ENCODE measurements around the gene NPC1.
A peak's percentile ranks its signal among the peaks of the same experiment; 100 is the strongest.

Gene NPC1

DNA sequence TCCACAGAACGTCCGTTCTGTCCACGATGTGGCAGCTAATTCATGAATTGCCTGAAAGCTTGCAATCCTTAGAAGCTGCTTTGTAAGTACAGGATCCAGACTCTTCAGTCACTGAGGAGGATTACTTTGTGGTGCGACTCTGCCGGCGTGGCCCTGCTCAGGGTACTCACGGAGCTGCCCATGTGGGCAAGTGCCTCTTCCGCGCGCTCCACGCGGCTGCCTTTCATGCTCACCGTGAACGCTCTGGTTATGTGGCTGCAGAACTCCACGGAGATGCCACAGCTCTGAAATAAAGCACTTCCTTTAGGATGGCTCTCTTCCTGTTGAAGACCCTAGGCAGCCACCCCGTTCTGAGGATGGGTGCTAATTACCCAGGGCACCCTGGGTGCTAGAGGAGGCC is 52.0 kb downstream of the NPC1 start:
- TF ChIP-seq, protein P1, sequence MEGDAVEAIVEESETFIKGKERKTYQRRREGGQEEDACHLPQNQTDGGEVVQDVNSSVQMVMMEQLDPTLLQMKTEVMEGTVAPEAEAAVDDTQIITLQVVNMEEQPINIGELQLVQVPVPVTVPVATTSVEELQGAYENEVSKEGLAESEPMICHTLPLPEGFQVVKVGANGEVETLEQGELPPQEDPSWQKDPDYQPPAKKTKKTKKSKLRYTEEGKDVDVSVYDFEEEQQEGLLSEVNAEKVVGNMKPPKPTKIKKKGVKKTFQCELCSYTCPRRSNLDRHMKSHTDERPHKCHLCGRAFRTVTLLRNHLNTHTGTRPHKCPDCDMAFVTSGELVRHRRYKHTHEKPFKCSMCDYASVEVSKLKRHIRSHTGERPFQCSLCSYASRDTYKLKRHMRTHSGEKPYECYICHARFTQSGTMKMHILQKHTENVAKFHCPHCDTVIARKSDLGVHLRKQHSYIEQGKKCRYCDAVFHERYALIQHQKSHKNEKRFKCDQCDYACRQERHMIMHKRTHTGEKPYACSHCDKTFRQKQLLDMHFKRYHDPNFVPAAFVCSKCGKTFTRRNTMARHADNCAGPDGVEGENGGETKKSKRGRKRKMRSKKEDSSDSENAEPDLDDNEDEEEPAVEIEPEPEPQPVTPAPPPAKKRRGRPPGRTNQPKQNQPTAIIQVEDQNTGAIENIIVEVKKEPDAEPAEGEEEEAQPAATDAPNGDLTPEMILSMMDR (conservative IDR thresholded peaks at IDR 0.05; ENCODE audit: low read depth, low read length), result no peak
- no peak for DNase-seq (ENCODE audit: low read depth)
- H3K4me3 ChIP-seq (ENCODE audit: low read depth, low read length), result no peak overlapping the region

DNA sequence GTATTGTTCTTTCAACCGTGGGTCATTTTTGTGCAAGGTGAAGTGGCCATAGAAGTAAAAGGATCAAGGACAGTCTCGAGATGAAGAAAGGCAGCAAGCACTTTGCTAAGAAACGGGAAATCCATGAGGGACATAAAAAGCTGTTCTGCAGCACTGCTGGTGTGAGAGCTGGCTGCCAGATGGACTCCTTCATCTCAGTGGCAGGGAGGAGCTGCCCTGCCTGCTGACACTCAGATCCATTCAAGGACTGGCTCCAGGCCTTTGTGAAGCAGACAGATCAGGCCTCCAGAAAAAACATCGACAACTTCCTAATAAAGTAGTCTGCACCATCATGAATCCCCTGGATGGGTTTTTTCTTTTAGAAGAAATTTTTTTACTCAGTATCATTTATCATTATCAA is 53.5 kb downstream of the NPC1 start:
- H3K4me3 ChIP-seq (ENCODE audit: low read depth, low read length), result no peak overlapping the region
- DNase-seq (ENCODE audit: low read depth), result no peak
- TF ChIP-seq, protein P1 (conservative IDR thresholded peaks at IDR 0.05; ENCODE audit: low read depth, low read length), result no peak

DNA sequence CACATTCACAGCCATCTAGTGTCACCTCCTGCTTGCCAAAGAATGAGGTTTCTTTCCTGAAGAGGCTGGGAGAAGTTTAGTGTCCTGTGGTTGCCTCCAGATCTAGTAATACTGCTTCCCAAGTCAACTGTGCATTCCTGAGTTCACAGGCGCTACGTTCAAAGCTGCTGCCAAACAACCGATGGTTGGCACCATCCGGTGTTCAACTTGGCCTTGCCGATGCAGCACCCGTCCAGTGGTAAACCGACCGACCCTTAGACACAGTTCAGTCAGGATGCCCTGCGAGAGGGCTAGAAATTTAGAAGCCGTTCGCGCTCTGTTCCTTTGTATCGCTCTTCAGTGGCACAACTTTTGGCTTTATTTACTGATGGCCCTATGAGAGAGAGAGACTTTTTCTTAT is 54.4 kb downstream of the NPC1 start:
- DNase-seq (ENCODE audit: low read depth), result no peak
- TF ChIP-seq, protein P1 (conservative IDR thresholded peaks at IDR 0.05; ENCODE audit: low read depth, low read length), result no peak
- no peak overlapping the region for H3K4me3 ChIP-seq (ENCODE audit: low read depth, low read length)

DNA sequence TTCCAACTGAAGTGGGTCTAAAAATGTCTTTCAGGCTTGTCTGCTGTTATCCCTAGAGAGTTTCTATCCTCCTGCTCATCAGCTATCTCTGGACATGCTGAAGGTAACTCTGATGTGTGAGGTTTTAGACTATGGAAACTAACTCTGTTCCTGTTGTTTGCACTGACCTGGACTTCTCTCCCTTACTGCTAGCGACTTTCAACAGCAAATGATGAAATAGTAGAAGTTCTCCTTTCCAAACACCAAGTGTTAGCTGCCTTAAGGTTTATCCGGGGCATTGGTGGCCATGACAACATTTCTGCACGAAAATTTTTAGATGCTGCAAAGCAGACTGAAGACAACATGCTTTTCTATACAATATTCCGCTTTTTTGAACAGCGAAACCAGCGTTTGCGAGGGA is 56.1 kb downstream of the NPC1 start:
- TF ChIP-seq, protein P1 (conservative IDR thresholded peaks at IDR 0.05; ENCODE audit: low read depth, low read length), result no peak
- no peak for DNase-seq (ENCODE audit: low read depth)
- H3K4me3 ChIP-seq (ENCODE audit: low read depth, low read length), result no peak overlapping the region

DNA sequence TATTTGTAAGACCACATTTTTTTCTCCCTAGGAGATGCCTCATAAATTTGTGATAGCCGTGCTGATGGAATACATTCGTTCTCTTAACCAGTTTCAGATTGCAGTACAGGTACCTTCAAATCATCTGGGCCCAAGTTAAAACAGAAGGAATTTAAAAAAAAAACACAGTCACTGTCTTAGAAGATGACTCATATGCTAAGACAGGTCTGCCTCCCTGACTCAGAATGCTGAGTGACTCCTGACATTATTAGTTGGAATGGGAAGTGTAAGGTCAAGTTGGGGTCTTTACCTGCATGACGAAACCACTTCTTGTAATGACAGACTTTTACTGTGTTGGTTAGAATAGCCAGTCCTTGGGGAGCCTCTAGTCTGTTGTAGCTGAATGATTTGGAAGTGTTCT is 56.7 kb downstream of the NPC1 start:
- H3K4me3 ChIP-seq (ENCODE audit: low read depth, low read length), result no peak overlapping the region
- DNase-seq (ENCODE audit: low read depth), result peak; percentile 63
- TF ChIP-seq, protein P1 (conservative IDR thresholded peaks at IDR 0.05; ENCODE audit: low read depth, low read length), result no peak

DNA sequence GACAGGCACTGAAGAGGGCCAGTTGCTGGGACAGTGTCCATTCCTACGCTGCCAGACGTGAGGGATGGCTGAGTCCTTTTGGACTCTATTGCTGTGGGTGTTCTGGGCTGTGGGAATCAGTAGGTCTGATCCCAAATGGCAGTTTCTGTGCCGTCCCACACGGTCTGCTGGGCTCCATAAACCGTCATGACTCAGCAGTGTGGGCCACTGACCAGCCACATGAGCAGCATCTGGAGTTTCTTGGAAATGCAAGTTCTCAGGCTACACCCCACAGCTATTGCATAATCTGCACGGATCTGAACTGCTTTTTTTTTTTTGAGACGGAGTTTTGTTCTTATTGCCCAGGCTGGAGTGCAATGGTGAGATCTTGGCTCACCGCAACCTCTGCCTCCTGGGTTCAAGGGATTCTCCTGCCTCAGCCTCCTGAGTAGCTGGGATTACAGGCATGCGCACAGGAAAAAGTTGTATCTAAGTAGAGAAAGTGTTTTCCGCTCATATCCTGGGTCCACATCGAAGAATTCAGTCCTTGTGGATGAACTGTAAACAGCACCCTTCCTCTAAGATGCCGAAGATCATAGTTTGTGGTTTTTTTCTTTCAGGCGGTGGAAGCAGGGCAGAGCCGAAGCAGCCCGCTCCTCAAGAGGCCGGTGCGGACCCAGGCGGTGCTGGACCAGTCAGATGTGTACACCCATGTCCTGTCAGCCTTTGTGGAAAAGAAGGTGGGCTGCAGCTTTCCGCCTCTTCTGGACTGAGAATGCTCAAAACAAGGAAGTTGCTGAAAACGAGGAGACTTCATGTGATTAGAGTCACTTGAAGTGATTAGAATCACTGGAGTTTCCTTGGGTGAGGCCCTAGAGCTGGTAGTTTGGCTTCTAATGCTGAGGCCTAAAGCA is 57.5 kb downstream of the NPC1 start:
- no peak overlapping the region for H3K4me3 ChIP-seq (ENCODE audit: low read depth, low read length)
- no peak for DNase-seq (ENCODE audit: low read depth)
- TF ChIP-seq, protein P1 (conservative IDR thresholded peaks at IDR 0.05; ENCODE audit: low read depth, low read length), result no peak

All from choroid plexus epithelial cell (primary cell).